ENCODE results near the gene TXLNA.

Gene TXLNA

DNA sequence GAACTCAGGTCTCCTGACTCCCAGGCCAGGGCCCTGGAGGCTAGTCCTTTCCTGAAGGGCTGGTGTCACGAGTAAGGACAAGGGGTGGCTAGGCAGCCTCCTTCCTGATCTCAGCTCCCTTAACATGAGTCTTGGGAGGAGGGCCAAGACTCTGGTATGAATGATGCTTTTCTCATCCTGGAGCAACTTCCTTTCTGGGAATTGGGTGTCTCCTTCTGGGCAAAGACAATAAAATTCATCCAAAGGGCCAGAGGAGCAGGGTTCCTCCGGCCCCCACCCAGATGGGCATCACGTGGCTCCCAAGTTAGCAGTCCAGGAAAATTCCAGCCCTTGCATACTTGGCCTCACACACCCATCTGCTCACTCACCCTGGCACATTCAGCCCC, 67.4 kb downstream of the TXLNA start, which contains the start of gene FAM167B:
Gene FAM167B, plus strand, starts transcription at position 335 of the 386 bp plus-strand sequence. CDS start 200 bp downstream, outside the sequence.
- no peaks in the 10 kb centered on the region for H3K9me2 ChIP-seq (replicated peaks; ENCODE audit: control insufficient read depth, low read length)
- peak within 1 kb of the TSS; percentile 46 for H3K4me3 ChIP-seq (ENCODE audit: low read length)
- H3K4me1 ChIP-seq (ENCODE audit: control insufficient read depth, low read length), result peaks cover 70% of the 10 kb centered on the region
- peaks cover 6% of the 10 kb centered on the region for H3K36me3 ChIP-seq (ENCODE audit: control insufficient read depth, low read length)
- peak within 1 kb of the TSS; percentile 89 for H3K4me2 ChIP-seq (ENCODE audit: low read length)
- H3K9me3 ChIP-seq (ENCODE audit: control insufficient read depth, insufficient read depth, low read length), result no peaks in the 10 kb centered on the region
- peaks cover 38% of the 10 kb centered on the region for H3F3A ChIP-seq (ENCODE audit: control insufficient read depth, insufficient read depth)
- TF ChIP-seq, protein P1, sequence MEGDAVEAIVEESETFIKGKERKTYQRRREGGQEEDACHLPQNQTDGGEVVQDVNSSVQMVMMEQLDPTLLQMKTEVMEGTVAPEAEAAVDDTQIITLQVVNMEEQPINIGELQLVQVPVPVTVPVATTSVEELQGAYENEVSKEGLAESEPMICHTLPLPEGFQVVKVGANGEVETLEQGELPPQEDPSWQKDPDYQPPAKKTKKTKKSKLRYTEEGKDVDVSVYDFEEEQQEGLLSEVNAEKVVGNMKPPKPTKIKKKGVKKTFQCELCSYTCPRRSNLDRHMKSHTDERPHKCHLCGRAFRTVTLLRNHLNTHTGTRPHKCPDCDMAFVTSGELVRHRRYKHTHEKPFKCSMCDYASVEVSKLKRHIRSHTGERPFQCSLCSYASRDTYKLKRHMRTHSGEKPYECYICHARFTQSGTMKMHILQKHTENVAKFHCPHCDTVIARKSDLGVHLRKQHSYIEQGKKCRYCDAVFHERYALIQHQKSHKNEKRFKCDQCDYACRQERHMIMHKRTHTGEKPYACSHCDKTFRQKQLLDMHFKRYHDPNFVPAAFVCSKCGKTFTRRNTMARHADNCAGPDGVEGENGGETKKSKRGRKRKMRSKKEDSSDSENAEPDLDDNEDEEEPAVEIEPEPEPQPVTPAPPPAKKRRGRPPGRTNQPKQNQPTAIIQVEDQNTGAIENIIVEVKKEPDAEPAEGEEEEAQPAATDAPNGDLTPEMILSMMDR (IDR thresholded peaks at IDR 0.05; ENCODE audit: low read depth, low read length, poor library complexity, severe bottlenecking), result no peak
- no peak for TF ChIP-seq EZH2phosphoT487 (IDR thresholded peaks at IDR 0.05; ENCODE audit: borderline replicate concordance, low read length)
- H3K79me2 ChIP-seq (ENCODE audit: control insufficient read depth, low read length), result peaks cover 5% of the 10 kb centered on the region
- H4K20me1 ChIP-seq (ENCODE audit: control insufficient read depth, insufficient read depth, low read depth, low read length), result no peaks in the 10 kb centered on the region
- H3K27ac ChIP-seq (ENCODE audit: low read depth, low read length), result peak within 1 kb of the TSS; percentile 100
- H3K27me3 ChIP-seq (ENCODE audit: control insufficient read depth, low read length), result no peaks in the 10 kb centered on the region

DNA sequence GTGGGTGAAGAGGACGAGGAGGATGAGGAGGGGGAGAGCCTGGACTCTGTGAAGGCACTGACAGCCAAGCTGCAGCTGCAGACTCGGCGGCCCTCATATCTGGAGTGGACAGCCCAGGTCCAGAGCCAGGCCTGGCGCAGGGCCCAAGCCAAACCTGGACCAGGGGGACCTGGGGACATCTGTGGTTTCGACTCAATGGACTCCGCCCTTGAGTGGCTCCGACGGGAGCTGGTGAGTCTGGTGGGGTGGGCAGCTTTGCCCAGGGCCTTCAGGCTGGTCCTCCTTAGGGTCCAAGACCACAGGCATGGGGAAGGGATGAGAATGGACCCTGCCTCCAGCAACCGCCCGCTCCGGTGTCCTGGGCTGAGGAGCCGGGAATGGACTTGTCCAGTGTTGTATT, 68.0 kb downstream of the TXLNA start:
- H3K4me1 ChIP-seq (ENCODE audit: control insufficient read depth, low read length), result peaks cover 74% of the 10 kb centered on the region
- peaks cover 8% of the 10 kb centered on the region for H3K36me3 ChIP-seq (ENCODE audit: control insufficient read depth, low read length)
- H3K4me3 ChIP-seq (ENCODE audit: low read length), result peak overlapping the region; percentile 46
- H3K27me3 ChIP-seq (ENCODE audit: control insufficient read depth, low read length), result no peaks in the 10 kb centered on the region
- H3K27ac ChIP-seq (ENCODE audit: low read depth, low read length), result peak overlapping the region; percentile 100
- H3K4me2 ChIP-seq (ENCODE audit: low read length), result peak overlapping the region; percentile 89
- H3K9me3 ChIP-seq (ENCODE audit: control insufficient read depth, insufficient read depth, low read length), result no peaks in the 10 kb centered on the region
- peaks cover 11% of the 10 kb centered on the region for H3K79me2 ChIP-seq (ENCODE audit: control insufficient read depth, low read length)
- TF ChIP-seq EZH2phosphoT487 (IDR thresholded peaks at IDR 0.05; ENCODE audit: borderline replicate concordance, low read length), result no peak
- H3F3A ChIP-seq (ENCODE audit: control insufficient read depth, insufficient read depth), result peaks cover 41% of the 10 kb centered on the region
- no peaks in the 10 kb centered on the region for H4K20me1 ChIP-seq (ENCODE audit: control insufficient read depth, insufficient read depth, low read depth, low read length)
- H3K9me2 ChIP-seq (replicated peaks; ENCODE audit: control insufficient read depth, low read length), result no peaks in the 10 kb centered on the region

All from DOHH2 (cell line).